GM18520 (cell line): ENCODE data around the gene CFAP97D2.
"Not testable (repeated sequence)": the region's sequence is repeated elsewhere in the genome, so short reads cannot be mapped to it uniquely, and the experiment has no call there.

Experiments used
- ATAC-seq: cut with Tn5 transposase; IDR thresholded peaks from one replicate; pipeline ENCODE4 v1.9.1; 2021; ENCODE audit not compliant: unreplicated experiment

The CFAP97D2 gene

DNA sequence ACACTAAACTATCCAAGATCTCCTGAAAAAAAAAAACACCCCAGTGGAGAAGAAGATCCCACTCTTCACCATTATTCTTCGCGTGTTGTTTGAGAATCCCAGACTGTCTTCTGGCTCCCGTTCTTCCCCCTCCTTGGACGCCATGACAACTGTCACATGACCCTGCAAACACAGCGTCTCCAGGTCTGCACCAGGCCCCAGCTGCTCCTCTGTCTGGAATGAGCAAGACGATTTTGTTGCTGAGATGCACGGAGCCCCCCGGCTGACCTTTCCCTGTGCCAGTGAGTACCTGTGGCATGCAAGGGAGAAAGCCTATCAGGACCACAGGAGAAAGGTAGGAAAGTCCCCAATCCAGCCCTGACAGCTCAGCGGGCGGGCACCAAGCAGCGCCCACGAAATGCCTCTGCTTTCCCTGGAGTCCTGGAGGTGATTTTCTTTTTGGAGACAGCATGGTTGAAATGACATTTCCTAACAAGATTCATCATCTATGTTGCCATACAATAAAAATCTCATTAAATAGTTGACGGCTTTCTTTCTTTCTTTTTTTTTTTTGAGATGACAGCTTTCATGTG, at the start of gene CFAP97D2:
Gene CFAP97D2 (plus strand): TSS at position 171 of the 572 bp plus-strand sequence. CDS start 74 bp downstream, at position 245.
- no peak for ATAC-seq

DNA sequence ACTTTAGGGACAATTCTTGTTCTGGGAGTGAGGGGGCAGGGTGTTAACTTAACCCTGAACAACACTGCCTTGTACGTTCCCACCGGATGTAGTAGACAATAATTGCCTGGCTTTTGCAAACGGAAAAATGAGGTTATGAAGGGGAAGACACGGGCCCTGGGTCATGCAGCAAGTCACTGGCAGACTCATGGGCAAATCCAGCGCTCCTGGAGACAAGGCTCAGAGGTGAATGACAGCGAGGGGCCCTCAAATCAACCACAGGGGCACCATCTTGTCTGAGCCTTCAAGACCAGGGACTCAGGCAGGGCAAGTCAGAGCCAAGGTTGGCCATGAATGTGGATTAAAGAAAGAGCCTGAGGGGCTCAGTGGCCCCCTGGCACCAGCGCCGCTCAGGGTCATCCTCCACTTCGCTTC, 49.4 kb upstream of the CFAP97D2 start:
- ATAC-seq, result no peak

DNA sequence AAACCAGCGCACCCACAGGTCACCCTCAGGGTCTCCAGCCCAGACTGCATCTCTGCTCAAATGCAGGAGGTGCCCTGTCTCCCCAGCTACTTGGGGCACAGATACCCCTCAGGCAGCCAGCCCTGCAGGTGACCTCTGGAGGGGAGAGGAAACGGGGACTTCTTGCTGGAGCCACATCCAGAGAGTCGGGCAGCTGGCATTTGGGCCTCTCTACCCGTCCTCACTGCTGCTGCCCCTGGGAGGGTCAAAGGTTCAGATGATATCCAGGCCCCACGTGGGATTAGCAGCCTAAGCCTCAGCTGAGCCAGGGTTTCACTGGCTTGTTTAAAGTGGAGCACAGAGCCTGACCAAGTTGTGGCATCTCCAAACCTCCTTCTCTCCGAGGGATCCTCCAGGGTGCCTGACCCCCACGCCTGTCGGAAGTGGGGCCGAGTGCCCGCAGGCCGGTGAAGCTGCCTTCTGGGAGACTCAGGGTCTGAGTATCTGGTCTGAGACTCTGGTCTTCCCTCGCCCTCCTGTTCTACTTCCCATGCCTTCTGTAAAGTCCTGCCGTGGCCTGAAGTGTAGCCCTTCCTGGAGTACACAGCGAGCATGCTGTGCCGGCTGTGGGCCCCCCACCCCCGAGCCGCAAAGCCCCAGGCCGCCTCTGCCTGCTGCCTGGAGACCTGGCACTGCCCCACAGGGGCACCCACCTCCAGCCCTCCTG, 48.8 kb upstream of the CFAP97D2 start:
- no peak for ATAC-seq

DNA sequence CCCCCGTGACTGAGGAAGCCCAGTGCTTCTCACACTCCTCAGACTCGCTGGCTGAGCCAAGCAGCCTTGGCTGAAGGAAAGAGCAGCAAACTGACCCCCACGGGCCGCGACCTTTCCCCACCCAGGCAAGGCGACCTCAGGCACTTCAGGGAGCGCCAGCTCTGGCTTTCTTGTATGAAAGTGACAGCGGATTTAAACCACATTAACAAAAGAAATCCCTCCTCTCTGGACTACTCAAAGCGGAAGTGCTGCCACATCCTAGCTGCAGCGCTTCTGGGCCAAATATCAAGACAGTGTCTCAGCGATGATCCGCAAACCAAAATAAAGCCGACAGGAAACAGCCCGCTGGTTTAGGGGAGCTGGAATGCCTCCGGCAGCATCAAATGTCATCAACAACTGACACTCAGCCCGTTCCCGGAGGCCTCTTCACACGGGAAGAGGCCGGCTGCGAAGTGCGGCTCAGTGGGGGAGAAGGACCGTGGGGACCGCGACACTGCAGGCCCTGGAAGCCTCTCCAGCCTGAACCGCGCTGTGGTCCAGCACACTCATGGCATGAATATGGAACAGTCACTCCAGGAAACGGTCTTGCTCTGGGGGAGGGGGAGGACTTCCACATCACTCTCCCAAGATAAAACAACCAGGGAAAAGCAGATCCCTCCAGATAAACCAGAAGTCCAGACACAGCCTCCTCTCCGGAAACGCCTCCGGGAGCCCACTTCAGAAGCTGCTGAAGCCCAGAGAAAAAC, 48.0 kb upstream of the CFAP97D2 start:
- no peak for ATAC-seq

DNA sequence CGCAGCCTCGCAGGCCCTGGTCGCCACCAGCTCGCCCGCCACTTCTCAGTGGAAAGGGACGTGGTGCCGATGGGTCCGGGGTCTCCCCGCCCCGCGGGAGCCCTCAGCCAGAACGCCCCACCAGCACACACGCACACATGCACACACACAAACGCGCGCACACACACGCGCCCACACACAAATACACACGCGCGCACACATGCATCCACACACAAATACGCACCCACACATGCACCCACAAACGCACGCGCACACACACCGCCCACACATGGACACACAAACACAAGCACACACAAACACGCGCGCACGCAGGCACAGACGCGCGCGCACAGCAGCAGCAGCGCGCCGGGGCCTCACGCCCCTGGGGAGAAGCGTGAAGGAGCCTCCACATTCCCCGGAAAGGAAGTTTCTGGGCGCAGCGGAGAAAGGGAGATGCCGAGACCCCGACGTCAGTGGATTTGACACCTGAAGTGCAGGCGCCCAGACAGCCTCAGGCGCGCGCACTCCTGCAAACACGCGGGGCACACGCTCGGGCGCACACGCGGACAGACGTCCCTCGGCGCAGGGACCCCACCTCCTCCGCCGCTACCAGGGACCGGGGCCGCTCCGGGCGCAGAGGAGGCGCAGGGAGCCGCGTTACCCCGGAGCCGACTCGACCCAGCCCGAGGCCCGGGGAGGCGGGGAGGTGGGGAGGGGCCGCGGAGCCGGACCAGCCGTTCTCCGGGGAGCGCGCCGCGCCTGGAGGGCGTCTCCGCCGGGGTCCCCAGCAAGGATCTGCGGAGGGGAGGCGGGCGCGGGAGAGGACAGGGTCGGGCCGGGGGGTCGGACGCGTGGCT, 47.3 kb upstream of the CFAP97D2 start:
- ATAC-seq, result no peak

DNA sequence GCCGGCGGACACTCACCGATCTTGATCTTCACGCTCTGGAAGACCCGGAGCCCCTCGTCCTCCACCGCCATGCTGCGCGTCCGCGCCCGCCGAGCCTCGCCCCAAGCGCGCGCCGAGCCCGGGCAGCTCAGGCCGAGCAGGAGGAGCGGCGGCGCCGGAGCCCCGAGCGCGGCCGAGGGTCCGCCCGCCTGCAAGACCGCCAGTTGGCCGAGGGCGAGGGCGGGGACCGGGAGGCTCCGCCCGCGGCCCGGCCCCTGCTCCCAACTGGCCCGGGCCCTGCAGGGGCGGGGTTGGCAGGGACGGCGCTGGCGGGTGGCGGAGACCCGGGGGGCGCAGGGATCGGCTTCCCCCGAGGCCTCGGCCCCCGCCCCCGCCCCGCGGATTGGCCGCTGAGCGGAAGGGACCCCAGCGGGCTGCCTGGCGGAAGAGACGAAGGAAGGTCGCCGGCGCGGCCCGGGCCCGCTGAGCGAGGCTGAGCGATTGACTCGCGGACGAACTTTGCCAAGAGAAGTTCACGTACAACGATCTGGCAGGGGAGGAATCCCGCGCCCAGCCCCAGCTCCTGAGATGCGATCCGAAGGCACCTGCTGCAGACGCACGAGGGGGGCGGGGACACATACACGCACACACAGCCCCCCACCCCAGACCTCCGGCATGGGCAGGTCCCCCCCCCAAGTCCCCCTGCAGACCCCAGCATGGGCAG, 46.5 kb upstream of the CFAP97D2 start, which contains the start of gene RASA3:
Gene RASA3 (minus strand): TSS at position 205 of the 703 bp plus-strand sequence. CDS start 134 bp downstream, at position 71.
- no peak for ATAC-seq

DNA sequence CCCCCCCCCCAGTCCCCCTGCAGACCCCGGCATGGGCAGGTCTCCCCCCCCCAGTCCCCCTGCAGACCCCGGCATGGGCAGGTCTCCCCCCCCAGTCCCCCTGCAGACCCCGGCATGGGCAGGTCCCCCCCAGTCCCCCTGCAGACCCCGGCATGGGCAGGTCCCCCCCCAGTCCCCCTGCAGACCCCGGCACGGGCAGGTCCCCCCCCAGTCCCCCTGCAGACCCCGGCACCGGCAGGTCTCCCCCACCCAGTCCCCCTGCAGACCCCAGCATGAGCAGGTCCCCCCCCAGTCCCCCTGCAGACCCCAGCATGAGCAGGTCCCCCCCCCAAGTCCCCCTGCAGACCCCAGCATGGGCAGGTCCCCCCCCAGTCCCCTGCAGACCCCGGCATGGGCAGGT, 45.9 kb upstream of the CFAP97D2 start:
- not testable (repeated sequence) for ATAC-seq

DNA sequence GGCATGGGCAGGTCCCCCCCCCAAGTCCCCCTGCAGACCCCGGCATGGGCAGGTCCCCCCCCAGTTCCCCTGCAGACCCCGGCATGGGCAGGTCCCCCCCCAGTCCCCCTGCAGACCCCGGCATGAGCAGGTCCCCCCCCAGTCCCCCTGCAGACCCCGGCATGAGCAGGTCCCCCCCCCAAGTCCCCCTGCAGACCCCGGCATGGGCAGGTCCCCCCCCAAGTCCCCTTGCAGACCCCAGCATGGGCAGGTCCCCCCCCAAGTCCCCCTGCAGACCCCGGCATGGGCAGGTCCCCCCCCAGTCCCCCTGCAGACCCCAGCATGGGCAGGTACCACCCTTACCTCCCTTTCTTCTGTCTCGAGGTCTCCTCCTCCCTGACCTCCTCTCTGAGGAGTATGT, 45.5 kb upstream of the CFAP97D2 start:
- not testable (repeated sequence) for ATAC-seq

DNA sequence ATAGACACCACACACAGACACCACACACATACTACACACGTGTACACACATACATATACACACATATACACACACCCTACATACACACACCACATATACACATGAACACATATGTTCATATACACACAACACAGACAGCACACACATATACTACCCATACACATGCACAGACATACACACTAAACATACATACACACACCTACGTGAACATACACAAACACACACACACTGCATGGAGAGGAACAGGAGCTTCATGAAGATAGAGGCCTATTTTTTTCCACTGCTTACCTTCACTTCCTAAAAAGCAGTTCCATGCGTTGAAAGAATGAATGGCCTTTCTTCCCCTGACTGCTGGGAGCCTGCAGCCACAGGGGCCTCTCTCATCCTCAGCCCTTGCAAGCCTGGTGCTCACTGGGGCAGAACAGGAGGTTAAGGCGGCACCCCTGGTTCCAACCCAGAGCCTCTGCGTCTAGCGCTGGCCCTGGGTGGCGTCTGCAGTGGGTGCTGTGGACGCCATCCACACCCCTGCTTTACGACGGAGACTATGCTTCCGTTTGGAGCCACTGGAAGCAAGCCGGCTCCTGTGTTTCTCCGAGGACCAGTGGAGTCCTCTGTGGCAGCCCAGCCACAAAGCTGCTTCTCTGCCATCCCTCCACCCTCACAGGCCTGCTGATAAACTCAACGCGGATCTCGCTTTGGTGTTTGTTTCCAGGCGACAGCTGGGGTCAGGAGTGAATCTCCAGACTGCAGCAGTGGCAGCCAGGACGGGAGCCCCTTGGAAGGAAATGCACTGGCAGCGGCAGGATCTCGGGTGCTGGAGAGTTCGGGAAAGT, 44.7 kb upstream of the CFAP97D2 start:
- no peak for ATAC-seq

DNA sequence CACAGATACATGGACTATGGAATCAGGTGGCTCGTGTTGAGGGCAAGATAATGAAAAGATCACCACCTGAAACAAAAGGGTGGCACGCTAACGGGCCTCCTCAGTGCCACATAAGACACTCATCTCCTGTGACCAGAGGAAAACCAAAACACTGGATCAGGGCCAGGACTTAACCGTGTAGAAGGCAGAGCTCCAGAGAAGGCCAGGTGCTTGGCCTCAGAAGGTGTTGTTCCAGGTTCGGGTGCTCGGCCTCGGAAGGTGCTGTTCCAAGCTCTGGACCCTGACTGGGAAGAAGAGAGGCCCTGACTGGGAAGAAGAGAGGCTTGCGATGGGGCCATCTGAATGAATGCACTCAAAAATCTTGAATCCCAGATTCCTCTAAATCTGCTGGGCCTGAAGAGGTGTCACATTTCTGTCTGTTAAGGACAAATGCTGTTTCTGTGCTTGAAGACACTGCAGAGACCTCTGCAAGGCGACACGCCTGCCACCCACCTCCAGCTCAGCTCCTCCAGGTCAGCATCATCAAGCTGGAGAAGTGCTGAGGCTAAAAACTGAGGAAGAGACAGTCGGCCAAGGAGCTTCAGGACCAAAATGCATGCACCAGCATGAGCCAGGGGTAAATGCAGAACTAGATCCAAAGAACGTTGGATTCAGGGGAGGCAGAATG, 44.0 kb upstream of the CFAP97D2 start:
- no peak for ATAC-seq

DNA sequence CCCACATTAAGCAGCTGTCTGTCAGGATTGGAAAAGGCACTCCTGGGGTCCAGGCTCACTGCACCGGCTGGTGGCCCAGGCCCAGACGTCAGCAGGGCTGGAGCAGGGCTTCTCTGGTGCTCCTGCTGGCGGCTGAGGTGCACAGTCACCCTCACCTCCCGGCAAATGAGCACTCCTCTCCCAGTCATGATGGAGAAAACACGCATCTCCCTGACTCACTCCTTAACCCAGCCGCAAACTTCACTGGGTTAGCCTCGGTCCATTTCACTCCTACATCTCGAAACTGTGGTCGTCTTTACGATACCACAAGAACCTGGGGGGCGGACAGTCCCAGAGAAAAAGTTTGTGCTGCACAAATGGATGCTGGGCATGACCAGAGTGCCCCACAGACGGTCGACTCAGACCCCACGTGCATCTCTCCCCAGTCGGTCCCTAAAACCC, 43.3 kb upstream of the CFAP97D2 start:
- ATAC-seq, result no peak

DNA sequence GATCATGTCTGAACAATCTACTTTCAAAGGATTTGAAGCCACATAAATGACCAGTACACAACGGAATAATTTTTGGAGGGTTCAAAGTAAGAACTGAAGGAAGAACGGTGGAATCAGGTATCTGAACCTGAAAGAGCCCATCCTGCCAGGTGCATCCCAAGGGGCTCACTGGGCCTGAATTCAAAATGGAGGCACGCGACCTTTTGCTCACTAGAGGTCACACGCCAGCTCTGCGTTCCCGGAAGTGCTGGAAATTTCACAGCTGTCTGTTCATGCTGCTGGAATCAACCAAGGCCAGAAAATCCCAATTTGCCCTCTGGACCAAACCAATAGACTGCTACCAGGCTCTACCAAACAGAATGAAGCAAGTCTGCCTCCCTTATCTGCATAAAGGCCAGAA, 42.5 kb upstream of the CFAP97D2 start:
- ATAC-seq, result no peak

DNA sequence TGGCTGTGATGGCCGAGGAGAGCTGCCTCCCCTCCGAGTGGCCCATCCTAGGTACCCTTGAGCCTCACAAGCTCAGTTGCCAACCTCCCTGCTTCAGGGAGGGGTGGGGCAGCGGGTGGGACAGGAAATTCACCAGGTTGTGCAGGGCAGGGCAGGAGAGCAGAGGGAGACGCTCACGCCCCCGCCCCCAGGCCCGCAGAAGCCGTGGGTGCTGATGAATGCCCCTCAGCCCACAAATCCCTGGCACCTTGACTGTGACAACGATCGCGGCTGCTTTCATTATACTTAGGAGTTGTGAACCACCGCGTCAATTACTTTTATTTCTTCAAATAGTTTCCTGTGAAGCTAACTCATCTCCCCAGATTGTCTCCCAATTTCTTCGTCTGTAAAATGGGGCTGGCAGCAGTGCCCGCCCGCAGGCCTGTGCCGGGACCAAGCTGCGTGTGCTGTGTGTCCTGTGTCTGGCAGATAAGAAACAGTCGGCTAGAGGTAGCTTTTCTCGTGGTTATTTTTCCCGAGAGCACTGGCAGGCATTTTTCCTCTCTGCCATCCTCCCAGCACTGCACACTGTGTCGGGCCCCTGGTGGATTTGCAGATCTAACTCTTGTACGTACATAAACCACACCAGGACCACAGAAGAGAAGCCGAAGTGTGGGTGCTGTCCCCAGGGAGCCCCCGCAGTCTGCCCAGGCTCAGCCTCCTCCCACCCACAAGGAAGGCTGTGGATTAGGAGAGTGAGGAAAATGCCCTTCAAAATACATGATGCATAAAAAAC, 38.7 kb upstream of the CFAP97D2 start:
- ATAC-seq, result no peak

DNA sequence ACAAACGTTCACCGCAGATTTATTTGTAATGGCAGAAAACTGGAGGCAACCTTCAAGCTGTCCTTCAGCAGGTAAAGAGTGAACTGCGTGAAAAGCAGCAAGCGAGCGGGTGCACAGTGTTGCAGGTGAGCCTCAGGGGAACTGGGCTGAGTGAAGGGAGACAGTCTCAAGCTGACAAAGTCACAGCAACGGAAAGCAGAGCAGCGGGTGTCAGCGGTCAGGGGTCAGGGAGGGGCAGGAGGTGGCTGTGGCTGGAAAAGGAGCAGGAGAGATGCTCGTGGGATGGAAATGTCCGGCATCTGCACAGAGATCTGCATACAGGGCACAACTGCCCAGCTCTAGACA, 38.2 kb upstream of the CFAP97D2 start:
- no peak for ATAC-seq

DNA sequence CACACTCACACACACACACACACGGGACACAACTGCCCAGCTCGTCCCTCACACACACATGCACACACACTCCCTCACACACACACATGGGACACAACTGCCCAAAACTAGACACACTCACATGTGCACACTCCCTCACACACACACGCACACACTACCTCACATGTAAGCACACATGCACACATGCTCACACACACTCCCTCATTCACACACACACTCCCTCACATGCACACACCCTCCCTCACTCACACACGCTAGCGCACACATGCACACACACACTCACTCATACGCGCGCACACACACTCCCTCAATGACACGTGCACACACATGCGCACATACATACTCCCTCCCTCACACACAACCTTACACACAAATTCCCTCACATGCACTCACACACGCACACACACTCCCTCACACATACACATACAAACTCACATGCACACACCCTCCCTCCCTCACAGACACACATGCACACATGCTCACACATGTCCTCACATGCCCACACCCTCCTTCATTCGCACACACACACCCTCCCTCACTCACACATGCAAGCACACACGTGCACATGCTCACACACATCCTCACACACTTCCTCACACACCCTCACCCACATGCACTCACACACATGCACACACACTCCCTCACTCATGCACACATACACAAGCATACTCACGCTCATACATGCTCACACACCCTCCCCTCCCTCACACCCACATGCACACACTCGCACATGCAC, 37.6 kb upstream of the CFAP97D2 start:
- no peak for ATAC-seq

DNA sequence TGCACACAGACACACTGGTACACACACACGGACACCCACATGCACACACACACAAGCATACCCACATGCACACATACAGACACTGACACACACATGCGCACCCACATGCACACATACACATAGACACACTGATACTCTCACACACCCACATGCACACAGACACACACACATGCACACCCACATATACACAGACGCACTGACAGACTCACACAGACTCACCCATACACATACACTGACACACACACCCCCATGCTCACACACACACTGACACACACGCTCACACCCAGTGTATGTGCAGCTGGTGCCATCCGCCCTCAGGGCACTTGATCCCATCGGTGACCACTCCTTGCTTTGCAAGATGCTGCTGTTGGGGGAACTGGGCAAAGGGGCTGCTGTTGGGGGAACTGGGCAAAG, 36.9 kb upstream of the CFAP97D2 start:
- no peak for ATAC-seq

DNA sequence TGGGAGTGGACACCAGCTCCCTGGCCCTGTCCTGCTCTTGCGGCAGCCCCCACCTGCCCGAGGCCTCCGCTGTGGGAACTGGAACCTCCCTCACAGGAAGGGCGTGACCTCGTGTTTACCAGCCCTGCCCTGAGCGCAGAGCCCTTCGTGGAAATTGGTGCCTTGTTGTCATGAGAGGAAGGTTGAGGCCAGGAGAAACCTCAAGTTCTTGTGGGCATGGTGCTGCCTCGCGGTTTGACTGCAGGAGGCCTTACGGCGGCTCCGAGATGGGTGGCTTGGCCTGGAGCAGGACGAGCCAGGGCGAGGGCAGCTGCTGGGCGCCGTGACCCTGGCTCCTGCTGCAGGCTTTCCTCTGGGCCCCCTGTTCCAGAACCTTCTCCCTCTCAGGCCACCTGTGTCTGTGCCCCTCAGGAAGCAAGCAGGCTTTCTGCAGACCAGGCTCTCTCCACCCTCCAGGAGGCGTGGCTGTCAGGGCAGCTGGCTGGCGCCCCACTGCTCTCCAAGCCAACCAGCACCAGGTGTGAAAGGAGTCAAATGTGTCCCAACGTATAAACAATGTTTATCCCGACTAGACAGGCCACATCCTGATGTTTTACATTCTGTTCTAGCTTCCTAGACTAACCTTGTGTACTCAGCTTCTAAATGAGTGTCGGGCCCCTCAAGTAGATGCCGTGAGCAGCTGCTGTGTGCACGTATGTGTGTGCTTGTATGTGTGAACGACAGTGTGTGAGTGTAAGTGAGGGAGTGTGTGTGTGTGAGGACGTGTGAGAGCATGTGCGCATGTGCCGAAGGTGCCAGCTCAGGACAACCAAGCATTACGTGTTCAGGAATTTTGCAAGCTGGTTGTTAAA, 36.2 kb upstream of the CFAP97D2 start:
- ATAC-seq, result no peak
